AG04449 (cell line): ENCODE data around the gene MGAT5.

Experiments
- CTCF ChIA-PET: fragments of 350-600 bp; formaldehyde crosslinking; extraction: SDS; loops from one replicate; lab custom pipeline; 2021; ENCODE audit warnings: antibody characterized with exemption; lab: Yijun Ruan, JAX
- POLR2A ChIA-PET: fragments of 400-600, 350-600 bp; formaldehyde crosslinking; extraction: SDS; loops from one replicate; lab custom pipeline; 2020; ENCODE audit warnings: antibody characterized with exemption, inconsistent platforms; lab: Yijun Ruan, JAX
- DNase-seq: peaks from one replicate; pipeline ENCODE4 v3.0.0-alpha.2; 2010; ENCODE audit warnings: low read depth, low spot score
- H3K4me3 ChIP-seq: 2 replicates; pipeline ENCODE4 v1.5.1; 2011; ENCODE audit warnings: low read depth, mild to moderate bottlenecking, control low read depth, low read length
- CTCF ChIP-seq: IDR thresholded peaks from one replicate; pipeline ENCODE4 v1.5.1; 2011; ENCODE audit warnings: mild to moderate bottlenecking, moderate library complexity, low read length, control low read depth, inconsistent platforms; ENCODE audit not compliant: insufficient read depth; ENCODE audit errors: missing control alignments

MGAT5 gene

GRCh38 chr2:134252092-134252750, 1.7 kb upstream of the MGAT5 start:
- POLR2A ChIA-PET, result no interaction called here
- H3K4me3 ChIP-seq, result no peak overlapping the region
- no peak for DNase-seq
- no peak for TF ChIP-seq CTCF
- CTCF ChIA-PET, result interaction anchor here (1.1 to 5.7 kb wide), 3 partner anchors 7 to 133 kb away, joined by 3 to 73 read pairs (median 28); no protein-coding TSS in a partner anchor

GRCh38 chr2:134253117-134253704, 661 bp upstream of the MGAT5 start:
- POLR2A ChIA-PET, result no interaction called here
- no peak for TF ChIP-seq CTCF
- CTCF ChIA-PET, result interaction anchor here (1.1 to 5.7 kb wide), 7 partner anchors 8 to 366 kb away, joined by 3 to 73 read pairs (median 7); no protein-coding TSS in a partner anchor
- H3K4me3 ChIP-seq, result no peak overlapping the region
- DNase-seq, result no peak

GRCh38 chr2:134254824-134255223, 952 bp downstream of the MGAT5 start:
- ChIA-PET CTCF (interaction anchor here (1.0 to 5.7 kb wide), 4 partner anchors 9 to 196 kb away, joined by 3 to 73 read pairs (median 18); no protein-coding TSS in a partner anchor), POLR2A (no interaction called here)
- TF ChIP-seq CTCF, result no peak
- no peak overlapping the region for H3K4me3 ChIP-seq
- no peak for DNase-seq

GRCh38 chr2:134256956-134257355, 3.1 kb downstream of the MGAT5 start:
- DNase-seq, result no peak
- TF ChIP-seq CTCF, result no peak
- POLR2A ChIA-PET, result no interaction called here
- no peak overlapping the region for H3K4me3 ChIP-seq
- CTCF ChIA-PET, result interaction anchor here (0.7 to 5.7 kb wide), 5 partner anchors 11 to 1546 kb away, joined by 3 to 73 read pairs (median 3); no protein-coding TSS in a partner anchor

GRCh38 chr2:134257509-134257908, 3.6 kb downstream of the MGAT5 start:
- CTCF ChIA-PET, result interaction anchor here (0.7 to 5.7 kb wide), 3 partner anchors 12 to 1546 kb away, joined by 3 to 73 read pairs (median 3); no protein-coding TSS in a partner anchor
- POLR2A ChIA-PET, result no interaction called here
- DNase-seq, result no peak

More at GRCh38 chr2:134257509-134257908, 3.6 kb downstream of the MGAT5 start:
- TF ChIP-seq CTCF, result no peak
- H3K4me3 ChIP-seq, result no peak overlapping the region
